Right forelimb (tissue), 1 donor: ENCODE measurements around the gene TREH.
A peak's percentile ranks its signal among the peaks of the same experiment; 100 is the strongest.

ENCODE experiments used
- DNase-seq: peaks from one replicate; pipeline ENCODE4 v3.0.0-alpha.2; 2018

Gene TREH

DNA sequence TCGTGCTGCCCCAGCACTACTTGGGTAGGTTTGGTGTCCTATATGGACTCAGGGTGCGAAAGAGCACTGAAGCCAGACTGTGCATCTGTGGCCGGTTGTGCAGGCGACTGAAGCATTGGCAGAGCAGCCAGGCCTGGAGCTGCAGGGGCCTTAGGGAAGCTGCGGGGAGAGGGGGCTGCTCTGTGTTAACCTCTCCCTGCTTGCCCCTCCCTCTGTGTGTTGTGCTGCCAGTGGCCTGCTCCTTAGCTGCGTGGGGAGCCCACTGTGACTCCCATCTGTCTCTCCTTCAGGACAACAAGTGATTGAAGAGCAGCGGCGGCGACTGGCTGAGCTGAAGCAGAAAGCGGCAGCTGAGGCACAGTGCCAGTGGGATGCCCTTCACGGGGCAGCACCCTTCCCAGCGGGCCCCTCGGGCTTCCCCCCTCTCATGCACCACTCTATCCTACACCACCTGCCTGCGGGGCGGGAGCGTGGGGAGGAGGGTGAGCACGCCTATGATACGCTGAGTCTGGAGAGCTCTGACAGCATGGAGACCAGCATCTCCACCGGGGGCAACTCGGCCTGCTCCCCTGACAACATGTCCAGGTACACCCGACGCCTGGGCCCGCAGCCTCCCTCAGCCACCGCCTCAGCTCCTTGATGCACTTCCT, 34.3 kb downstream of the TREH start:
- DNase-seq: no peak

DNA sequence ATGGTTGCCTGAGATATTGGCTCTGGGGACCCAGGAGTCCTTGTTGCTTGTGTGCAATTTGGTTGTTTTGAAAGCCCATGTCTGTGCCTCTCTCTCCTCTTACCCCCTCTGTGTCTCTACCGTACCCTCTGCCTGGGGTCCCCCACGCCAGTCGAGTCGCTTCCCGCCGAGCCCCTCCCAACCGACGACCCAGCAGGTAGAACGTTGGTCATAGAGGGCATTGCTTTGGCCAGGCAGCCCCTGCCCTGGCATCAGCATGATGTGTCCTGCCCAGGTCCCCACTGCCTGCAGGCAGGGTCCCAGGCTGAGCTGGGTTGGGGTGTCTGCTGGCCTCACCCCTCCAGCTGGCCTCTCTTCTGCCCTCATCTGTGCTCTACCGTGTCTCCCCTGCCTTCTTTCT, 35.0 kb downstream of the TREH start:
- DNase-seq: no peak

DNA sequence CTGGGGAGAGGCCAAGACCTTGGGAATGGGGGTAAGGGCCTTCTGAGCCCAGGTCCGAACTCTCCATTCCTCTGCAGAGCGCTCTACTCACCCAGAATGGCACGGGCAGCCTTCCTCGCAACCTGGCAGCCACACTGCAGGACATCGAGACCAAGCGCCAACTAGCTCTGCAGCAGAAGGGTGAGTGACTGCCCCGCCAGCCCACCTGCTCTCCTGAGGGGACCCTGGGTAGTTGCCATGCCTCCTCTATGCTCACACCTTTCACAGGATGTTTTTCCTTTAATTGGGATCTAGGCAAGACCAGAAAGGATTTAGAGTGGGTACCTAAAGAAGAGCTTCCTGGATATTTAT, 35.5 kb downstream of the TREH start:
- no peak for DNase-seq

DNA sequence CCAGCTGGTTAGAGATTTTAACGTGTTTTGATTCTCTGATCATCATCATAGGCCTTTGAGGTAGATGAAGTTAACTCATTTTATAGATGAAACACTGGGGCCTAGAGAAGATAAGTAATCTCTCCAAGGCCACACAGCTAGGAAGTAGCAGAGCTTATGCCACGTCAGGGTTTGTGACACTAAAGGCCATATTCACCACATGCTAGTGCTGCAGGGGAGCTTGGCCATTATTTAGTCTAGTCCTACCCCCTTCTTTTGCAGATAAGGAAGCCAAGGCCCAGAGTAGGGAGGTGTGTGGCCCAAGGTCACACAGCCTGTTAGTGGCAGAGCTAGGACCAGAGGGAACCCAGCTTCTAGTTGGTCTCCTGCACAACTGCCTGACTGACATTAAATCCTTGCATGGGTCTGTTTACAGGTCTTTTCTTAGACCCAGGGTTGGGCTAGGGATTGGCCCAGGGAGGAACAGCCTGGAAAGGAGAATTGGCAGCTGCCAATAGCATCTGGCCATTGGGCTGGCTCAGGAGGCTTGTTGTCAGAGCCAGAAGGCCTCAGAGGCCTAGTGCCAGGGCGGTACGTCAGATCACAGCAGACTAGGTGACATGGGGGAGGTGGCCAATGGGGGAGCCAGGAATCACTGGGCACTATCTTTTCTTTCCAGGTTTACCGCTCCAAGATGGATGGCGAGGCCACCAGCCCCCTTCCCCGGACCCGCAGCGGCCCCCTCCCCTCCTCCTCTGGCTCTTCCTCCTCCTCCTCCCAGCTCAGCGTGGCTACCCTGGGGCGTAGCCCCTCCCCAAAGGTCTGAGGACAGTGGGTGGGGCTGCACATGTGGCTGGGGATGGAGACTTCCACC, 36.1 kb downstream of the TREH start:
- no peak for DNase-seq

DNA sequence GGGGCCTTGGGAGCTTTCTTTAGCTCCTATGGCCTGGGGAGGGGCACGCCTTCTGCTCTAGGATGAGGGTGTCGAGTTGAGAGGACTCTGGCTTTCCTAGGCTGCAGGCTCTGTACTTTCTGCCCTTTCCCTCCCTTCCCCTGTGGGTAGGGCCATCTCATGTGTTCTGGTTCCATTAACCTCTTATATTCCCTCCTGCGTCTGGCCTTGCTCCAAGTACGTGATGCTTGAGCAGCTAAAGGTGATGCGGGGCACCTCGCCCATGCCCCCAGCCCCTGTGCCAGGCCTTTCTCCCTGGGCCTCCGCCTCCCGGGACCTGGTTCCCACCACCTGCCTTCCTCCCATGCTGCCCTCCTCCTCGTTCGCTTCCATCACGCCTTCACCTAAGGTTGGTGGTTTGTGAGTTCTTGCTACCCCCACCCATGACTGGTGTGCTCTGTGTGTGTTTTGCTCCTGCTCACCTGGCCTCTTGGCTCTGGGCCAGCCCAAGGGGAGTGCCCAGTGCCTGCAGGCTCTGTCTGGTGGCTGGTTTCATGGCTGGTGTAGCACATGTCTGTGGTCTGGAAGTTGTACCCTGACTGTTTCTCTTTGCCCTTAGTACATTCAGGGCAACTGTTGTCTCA, 37.9 kb downstream of the TREH start:
- no peak for DNase-seq

DNA sequence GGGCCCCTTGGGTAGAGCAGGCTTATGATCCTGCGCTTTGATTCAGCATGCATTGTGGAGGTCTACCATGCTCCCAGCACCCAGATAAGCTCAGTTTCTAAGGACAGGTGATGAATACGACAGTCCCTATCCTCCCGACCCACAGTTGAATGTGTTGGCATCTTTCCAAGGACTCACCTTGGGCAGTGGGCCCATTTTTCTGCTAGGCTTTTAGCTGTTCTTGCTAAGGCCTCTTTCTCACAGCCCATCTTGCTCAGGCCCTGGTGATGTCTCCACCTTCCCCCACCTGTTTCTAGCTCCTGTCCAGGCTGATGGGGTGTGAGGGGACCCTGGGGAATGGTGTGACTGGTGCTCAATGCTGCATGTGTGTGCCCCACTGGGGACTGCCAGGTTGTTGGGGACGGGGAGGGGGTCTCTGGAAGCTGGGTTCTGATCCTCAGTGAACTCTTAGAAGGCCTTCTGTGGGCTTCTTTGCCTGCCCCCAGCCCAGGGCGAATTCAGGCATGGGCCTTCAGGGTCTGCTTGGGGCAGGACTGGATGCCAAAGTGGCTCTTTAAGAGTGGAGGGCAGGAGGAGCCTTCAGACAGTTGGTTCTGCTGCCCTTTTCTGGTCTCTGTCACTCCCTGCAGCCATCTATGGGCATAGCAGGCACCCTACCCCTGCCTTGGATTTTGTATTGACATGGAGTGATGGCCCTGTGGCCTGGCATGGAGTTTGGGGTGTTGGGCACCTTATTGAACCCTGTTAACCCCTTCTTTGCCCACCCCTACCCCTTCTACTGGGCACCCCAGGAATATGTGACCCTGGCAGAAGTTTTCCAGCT, 38.9 kb downstream of the TREH start:
- no peak for DNase-seq

DNA sequence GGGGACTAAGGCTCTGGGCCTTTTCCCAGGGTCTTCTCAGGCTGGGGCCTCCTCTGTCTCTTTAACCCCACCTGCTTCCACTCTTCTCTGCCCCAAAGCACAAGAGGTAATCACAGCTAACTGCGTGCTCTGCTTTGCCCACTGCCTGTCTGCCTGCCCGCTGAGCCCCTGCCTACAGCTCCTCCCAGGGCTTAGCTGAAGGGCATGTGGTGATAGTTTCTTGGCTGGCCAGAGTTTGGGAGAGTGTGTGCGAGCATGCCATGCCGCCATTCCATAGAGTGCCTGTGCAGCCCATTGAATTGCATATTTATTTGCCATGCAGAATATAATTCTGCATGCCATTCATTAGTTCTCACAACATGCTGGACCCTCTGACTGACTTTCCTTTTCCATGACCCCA, 39.6 kb downstream of the TREH start:
- no peak for DNase-seq

DNA sequence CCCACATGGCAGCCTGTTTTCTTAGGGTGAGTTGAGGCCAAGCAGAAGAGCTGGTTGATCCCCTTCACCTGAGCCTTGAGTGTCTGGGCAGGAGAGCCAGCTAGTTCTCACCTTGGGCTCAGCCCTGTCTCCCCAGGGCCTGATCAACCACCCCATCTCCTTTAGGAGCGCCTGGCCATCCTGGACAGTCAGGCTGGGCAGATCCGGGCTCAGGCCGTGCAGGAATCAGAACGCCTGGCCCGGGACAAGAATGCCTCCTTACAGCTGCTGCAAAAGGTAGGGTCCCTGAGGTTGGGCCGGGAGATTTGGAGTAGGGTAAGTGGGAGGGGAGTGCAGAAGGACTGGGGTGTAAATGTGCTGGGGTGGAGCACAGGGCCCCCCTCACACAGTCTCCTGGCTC, 40.7 kb downstream of the TREH start:
- DNase-seq: no peak

DNA sequence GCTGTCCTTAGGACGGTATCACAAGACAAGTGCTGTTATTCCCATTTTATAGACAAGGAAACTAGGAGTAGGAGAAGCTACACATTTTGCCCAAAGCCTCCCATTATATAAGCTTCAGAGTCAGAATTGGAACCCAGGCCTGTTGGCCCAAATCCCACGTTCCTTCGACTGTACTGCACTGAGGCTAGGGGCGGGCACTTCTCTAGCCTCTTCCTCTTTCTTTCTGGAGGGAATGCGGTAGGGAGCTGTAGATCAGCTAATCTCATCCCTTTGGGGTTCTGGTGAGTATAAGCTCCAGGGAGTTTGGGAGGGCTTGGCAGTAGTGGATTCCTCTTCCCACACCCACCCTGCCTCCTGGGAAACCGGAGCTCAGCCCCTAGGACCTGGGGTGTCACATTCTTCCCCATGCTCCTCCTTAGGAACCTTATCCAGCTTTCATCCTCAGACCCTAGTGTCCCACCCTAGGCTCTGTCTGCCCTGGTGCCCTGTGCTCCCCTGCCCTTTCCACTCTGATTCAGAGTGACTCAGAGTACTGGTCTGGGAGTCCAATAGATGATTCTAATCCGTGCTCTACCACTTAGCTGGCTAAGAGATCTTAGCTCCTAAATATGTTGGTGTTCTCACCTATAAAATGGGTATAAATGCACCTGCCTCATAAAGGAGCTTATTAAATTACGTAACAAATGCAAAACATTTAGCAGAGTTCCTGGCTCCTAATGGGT, 42.7 kb downstream of the TREH start:
- no peak for DNase-seq

DNA sequence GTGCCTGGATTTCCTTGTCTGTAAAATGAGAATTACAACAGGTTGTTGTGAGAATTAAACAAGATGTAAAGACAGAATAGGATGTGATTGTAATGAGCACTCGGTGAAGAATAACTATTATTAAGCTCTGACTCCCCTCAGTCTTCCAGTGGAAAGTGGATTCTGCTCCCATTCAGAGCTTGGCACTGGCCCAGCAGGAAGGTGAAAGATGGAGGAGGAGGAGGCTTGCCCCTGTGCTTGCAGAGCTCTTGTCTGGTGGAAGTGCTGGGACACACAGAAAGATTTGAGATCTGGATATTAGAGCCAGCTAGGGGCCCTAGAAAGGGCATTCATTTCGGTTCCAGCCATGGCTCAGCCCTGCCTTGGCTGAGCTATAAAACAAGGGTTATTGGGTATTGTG, 43.8 kb downstream of the TREH start:
- DNase-seq: no peak

DNA sequence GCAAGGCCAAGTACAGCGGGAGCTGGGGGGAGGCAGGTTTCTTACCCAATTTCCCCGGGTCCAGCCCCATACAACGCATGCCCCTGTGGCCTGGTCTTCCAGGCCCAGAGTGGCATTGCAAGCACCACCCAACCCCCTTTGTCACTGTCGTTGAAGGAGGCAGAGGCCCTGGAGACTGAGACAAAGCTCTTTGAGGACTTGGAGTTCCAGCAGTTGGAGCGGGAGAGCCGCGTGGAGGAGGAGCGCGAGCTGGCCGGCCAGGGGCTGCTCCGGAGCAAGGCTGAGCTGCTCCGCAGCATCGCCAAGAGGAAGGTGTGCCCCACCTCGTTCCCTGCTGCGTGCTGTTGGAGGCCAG, 44.2 kb downstream of the TREH start:
- DNase-seq: no peak

DNA sequence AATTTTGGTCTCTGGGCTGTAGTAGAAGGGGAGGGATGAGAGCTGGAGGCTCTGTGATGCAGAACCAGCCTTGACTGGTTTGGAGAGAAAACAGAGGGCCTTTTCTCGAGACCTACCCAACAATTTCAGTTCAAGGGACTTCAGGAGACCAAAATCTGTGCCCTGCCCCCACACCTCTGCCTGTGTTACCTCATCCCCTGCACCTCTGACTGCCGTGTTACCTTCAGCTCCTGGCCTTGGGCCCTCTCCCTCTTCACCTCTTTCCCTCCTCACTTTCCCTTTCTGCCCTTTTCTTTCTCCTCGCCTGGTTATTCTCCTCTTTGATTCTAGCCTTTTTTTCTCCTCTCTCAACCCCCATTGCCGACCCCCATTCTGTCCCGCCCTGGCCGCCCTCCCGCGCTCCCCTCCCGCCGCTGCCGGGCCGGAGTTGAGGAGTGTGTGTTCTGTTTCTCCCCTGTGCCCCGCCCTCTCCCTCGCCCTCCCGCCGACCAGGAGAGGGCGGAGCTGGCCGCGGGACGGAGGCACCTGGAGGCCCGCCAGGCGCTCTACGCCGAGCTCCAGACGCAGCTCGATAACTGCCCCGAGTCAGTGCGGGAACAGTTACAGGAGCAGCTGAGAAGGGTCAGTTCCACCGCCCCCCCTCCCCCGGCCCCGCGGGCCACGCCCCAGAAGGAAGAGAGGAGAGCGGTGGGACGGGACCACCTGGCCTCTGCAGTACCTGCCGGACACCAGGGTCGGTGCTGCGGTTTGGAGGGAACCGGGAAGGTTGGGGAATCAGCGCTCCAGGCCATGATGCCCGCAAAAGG, 44.8 kb downstream of the TREH start:
- peak; percentile 78 for DNase-seq

DNA sequence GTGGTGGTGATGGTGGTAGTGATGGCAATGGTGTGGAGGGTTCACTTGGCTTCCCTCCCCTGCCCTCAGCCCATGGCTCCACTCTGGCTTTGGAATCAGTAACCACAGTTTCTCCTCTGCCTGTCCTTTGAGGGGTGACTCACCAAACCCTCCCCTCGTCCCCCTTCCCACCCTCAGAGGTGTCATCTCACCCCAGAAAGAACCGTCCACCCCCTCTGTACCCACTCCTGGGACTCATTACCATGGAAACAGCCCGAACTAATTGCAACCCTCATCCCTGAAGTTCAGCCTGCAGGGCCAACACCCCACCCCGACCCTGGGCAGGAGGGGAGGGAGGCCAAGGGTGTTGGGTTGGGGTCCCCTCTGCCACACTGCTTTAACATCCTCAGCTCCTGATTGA, 45.5 kb downstream of the TREH start:
- no peak for DNase-seq

DNA sequence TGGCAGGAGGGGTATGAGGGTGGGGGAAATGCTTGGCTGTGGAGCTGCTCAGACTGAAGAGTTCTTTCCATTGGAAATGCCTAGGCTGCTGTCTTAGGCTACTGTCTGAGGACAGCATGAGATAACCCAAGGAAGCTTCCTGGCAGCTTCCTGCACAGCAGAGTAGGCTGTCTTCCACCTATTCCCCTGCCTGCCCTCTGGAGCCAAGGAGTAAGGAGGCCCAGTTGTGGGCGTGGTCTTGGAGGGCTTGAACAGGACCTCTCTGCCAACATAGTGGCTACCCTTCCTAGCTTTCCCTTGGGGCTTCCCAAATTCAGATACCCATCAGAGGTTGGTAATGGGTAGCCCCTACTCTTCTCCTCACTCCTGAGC, 46.1 kb downstream of the TREH start:
- no peak for DNase-seq

DNA sequence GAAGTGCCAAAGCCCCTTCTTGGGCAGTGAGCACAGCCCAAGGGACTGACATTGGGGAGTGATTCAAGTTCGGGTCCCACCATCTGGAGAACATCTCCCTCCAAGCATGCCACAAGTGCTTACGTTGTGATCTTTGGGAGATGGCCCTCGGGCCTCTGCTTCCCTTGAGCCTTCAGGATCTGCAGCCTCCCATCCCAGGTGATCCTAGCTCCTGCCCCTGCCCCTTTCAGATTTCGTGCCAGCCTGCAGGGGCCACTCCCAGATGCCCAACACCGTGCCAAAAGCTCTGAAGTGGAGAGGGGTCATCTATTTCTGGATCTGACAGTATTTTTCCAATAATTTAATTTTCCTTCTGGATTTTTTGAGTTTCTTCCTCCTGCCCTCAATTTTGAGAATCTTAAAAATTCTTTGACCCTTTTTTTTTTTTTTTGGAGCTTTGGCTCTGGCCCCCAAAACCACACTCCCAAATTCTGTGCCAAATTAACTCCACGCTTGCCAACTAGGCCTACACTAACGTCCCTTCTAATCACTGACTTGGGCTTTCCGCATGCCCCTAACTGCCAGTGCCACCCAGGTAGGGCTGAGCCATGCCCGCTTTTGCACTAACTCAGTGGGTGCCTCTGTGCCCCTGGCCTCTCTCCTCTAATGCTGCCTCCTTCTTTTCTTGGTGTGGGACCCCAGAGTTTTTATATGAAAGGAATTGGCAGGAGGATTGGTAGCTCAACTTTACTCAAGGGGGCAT, 46.7 kb downstream of the TREH start:
- no peak for DNase-seq

DNA sequence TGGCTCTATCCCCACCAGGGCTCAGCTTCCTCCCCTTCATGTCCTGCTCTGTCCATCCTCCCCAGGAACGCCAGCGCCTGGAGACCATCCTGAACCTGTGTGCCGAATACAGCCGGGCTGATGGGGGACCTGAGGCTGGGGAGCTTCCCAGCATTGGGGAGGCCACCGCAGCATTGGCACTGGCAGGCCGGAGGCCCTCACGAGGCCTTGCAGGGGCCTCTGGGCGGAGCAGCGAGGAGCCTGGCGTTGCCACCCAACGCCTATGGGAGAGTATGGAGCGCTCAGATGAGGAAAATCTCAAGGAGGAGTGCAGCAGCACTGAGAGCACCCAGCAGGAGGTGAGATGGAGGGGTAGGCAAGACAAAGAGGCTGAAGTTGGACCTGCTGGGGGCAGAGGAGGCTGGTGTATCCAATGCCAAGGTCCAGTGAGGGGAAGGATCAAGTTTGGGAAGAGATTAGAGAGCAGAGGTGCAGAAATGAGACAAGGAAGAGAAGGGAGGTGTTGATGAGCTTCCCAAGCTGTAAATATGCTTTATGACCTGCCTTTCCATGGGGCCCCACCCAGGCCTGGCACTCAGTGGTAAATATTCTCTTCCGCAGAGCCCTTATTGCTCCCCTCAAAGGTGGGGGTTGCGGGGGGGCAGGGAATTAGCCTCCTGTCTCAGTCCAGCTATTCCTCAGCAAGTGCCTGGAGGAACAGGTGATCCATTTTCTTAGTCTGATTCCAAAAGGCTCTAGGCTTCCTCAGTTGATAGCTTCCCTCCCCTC, 48.1 kb downstream of the TREH start:
- DNase-seq: no peak

DNA sequence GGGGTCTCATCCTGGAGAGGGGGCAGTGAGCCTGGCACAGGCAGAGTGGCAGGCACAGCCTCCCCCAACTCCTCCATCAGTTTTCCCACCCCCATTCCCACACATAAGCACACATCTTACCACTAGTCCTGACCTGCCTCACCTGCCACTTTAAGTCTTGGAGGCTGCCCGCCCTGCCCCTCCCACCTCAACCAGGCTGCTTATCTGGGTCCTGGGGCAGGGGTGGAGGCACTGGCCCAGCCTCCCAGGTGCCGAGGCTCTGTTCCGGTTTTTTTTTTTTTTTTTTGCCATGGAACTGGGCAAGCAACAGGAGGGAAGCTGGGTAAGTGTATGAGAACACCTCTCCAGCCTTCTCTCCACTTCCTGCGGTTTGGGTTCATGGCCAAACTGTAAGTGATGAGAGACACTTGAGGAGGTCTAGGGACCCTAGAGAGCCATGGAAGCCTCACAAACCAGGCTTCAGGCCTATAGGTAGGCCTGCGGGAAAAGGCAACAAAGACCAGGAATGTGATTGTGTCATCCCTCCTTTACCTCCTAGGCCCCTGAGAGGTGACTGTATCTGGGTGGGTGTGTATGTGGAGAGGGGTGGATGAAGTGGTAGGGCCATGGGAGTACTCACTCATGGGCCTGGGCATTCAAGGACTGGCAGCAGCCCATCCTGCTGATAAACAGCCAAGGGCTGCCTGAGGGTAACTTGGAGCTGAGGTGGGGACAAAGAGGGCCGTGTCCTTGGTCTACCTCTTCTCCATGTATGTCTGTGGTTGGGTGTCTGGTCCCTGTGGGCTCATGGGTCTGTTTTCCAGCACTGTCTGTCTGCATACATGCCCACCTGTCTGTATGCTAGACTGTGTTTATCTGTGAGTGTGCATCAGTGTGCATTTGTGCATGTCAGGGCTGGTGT, 49.4 kb downstream of the TREH start:
- no peak for DNase-seq

DNA sequence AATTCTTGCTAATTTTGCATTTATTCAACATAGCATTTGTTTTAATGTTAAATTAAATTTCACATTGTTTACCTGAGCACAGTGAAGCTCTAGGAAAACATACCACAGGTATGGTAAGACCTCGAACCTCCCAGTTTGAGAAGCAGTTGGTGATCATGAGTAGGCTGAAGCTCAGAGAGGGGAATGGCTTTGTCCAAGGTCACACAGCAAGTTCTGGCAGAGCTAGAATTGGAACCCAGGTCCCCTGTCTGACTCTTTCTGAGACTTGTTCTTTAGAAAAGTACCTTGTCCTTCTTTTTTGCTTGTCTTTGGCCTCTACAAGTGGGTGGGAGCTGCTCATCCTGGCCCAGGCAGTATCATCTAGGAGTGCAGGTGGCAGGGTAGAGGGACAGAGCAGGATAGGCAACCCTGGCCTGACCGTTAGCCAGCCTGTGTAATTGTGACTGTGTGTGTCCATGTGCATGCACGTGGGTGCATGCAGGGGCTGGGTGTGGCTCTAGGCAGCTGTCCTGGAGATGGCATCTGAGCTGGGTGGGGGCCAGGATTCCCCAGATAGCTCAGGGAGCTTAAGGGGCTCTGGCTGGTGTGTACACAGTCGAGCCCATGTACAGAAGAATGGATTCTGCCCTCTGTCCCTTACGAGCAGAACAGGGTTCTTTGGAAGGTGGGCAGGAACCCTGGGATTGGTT, 50.4 kb downstream of the TREH start:
- no peak for DNase-seq

DNA sequence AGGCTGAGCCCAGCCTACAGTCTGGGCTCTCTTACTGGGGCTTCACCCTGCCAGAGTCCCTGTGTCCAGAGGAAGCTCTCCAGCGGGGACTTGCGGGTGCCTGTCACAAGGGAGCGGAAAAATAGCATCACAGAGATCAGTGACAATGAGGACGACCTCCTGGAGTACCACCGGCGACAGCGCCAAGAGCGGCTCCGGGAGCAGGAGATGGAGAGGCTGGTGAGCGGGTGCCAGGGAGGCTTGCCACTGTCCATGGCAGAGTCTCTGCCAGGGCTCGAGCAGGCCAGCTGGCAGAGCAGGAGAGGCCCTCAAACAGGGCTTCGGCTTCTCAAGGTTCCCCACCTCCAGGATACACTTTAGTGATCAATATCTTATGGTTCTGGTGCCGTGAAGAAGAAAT, 51.0 kb downstream of the TREH start:
- DNase-seq: no peak
